ENCODE data around the gene PHLDA2.

DNA sequence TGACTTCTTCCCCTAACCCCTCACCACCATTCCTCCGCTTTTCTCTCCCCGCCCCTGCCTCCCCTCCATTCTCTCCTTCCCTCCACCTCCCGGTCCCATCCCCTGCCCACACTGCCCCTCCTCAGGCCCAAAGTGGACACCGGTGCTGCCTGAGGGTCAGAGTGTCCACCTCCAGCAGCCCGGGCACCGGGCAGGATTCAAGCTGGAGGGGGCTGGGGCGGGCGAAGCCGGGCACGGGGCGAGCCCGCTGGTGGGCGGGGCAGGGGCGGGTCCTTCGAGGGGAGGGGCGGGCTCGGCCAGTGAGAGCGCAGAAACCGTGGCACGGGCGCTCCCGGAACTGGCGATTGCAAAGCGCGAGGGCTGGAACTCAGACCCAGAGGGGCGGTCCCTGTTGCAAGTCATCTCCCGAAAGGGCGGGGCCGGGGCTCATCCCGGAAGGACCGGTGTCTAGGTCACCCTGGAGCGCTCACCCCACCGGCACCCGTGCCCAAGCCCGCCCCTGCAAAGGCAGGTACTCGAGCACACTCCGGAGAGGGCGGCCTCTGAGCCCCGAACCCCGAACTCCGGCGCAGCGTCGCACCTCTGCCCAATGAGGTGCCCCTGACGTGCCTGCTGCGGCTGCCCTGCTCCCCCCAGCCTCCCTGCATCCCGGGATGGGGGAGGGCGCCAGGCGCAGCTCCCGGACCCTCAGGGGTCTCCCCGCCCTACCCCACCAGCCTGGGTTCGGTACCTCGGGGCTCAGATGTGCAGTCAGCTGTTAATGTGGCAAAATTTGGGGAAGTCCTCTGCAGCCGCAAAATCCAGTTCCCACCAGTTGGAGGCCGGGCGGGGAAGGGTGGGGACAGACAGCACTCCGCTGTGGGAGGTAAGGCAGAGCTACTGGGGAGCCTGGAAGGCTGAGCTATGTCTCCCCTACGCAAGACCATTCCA is 27.1 kb downstream of the PHLDA2 start:
- TF ChIP-seq TAF1 (IDR thresholded peaks at IDR 0.05; ENCODE audit: low read depth, low read length), result no peak
- TF ChIP-seq POLR2AphosphoS5 (IDR thresholded peaks at IDR 0.05; ENCODE audit: low read depth, low read length), result no peak
- TF ChIP-seq POLR2A (IDR thresholded peaks at IDR 0.05; ENCODE audit: low read depth, low read length), result no peak
- TF ChIP-seq POU2F2 (IDR thresholded peaks at IDR 0.05; ENCODE audit: low read depth, low read length), result no peak
- peak; percentile 52 for TF ChIP-seq SPI1 (IDR thresholded peaks at IDR 0.05; ENCODE audit: low read depth, low read length)

Measured in GM12891 (cell line).